HG02938 (cell line): Measurements from ENCODE around the gene RBKS.
"Not testable (repeated sequence)": the region's sequence is repeated elsewhere in the genome, so short reads cannot be mapped to it uniquely, and the experiment has no call there.

ENCODE experiments used
- ATAC-seq: cut with Tn5 transposase; IDR thresholded peaks from one replicate; pipeline ENCODE4 v1.9.1; 2021; ENCODE audit warnings: mild to moderate bottlenecking, moderate library complexity; ENCODE audit not compliant: unreplicated experiment

Gene RBKS

GRCh38 chr2:27771202-27771547, 119.0 kb downstream of the RBKS start:
- no peak for ATAC-seq

- no peak for ATAC-seq
Measured at GRCh38 chr2:27766287-27766661, 123.9 kb downstream of the RBKS start.

GRCh38 chr2:27765621-27766286, 124.4 kb downstream of the RBKS start:
- no peak for ATAC-seq

GRCh38 chr2:27764526-27764925, 125.7 kb downstream of the RBKS start:
- not testable (repeated sequence) for ATAC-seq

GRCh38 chr2:27763907-27764267, 126.3 kb downstream of the RBKS start:
- ATAC-seq = no peak

- ATAC-seq = no peak
Measured at GRCh38 chr2:27762951-27763906, 127.0 kb downstream of the RBKS start.

GRCh38 chr2:27756544-27757498, 133.4 kb downstream of the RBKS start:
- no peak for ATAC-seq

- no peak for ATAC-seq
Measured at GRCh38 chr2:27756091-27756490, 134.1 kb downstream of the RBKS start.

- ATAC-seq = no peak
Measured at GRCh38 chr2:27754831-27755230, 135.4 kb downstream of the RBKS start.

GRCh38 chr2:27754138-27754588, 136.0 kb downstream of the RBKS start:
- no peak for ATAC-seq

GRCh38 chr2:27752551-27753237, 137.5 kb downstream of the RBKS start:
- ATAC-seq = no peak

- ATAC-seq = no peak
Measured at GRCh38 chr2:27751377-27751776, 138.8 kb downstream of the RBKS start.

- not testable (repeated sequence) for ATAC-seq
Measured at GRCh38 chr2:27748803-27749554, 141.2 kb downstream of the RBKS start.

GRCh38 chr2:27747827-27748352, 142.3 kb downstream of the RBKS start:
- ATAC-seq = no peak

GRCh38 chr2:27746325-27746724, 143.9 kb downstream of the RBKS start:
- ATAC-seq = no peak

GRCh38 chr2:27745494-27745893, 144.7 kb downstream of the RBKS start:
- not testable (repeated sequence) for ATAC-seq

- no peak for ATAC-seq
Measured at GRCh38 chr2:27742571-27742970, 147.6 kb downstream of the RBKS start.

- ATAC-seq = no peak
Measured at GRCh38 chr2:27741673-27742072, 148.5 kb downstream of the RBKS start.

GRCh38 chr2:27739058-27739373, 151.2 kb downstream of the RBKS start:
- ATAC-seq = no peak
